Measurements from ENCODE around the gene ARID5B.

DNA sequence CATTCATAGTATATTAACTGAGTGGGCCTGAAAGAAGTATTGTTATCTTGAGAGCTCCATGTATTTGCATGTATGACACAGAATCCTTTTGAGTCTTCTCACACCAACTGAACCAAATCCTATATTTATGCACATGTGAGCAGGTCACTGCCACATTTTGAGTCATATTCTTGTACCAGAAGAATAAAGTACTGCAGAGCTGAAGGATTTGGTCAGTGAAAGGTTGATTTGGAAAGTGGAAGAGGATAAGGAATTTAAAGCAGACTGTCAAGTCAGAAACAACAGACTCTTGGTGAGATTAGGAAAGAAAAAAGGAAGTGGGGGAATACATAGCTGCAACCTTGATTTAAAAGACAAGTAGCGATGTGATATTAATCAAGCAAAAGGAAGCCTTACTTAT is 121.8 kb downstream of the ARID5B start:
- no peak for TF ChIP-seq CTCF (conservative IDR thresholded peaks at IDR 0.05 in 1 of 2, IDR thresholded peaks at IDR 0.05 in 1 of 2; ENCODE audit: low read depth in 1 of 2, low read length in 2 of 2)
- no peak for TF ChIP-seq EZH2 (IDR thresholded peaks at IDR 0.05; ENCODE audit: low read length, missing control alignments)

All from fibroblast of lung (primary cell).